GM18867 (cell line): Measurements from ENCODE around the gene KRT75.

Source experiments
- ATAC-seq: cut with Tn5 transposase; IDR thresholded peaks from one replicate; pipeline ENCODE4 v1.9.1; 2021; ENCODE audit warnings: mild to moderate bottlenecking, moderate library complexity; ENCODE audit not compliant: unreplicated experiment

The KRT75 gene

DNA sequence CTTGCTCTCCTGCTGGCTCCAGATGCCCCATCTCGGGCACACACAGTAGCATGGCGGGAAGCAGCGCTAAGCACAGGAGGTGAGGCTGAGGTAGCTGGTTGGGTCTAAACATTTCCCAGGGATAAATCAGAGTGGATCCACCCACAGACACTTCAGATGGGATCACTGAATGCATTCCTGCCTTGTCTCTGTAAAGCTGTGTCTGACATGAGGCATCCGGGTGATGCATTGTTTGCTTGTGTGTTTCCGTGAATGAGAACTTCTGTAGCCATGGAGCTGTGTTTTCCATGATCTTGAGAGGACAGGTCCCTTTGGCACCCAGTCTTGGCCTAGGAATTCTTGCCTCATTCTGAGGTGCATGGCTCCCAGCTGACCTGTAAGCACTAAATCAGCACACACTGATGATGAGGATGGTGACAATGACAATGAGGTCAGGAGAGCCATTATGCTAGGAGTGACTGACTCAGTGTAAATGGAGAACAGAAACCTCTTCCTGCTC lies 6.7 kb upstream of the KRT75 start:
- no peak for ATAC-seq

GRCh38 chr12:52439845-52440244 lies 5.7 kb upstream of the KRT75 start:
- ATAC-seq, result no peak

DNA sequence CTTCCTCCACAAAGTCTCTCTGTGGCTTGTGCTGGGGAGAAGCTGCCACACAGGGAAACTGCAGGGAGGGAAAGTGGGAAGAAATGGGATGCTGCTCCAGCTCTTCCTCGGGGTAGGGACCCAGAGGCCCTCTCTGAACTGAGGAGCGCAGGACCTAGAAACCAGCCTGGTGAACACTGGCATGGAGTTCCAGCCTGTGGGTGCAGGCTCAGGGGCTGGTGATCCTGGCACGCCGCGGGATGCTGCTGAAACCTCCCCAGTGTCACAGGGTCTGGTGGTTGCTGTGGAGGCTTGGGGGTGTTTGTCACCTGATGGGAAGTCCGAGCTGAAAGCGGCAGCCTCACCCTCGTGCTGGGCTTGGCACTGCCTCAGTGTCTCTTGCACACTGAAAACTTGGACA lies 5.2 kb upstream of the KRT75 start:
- no peak for ATAC-seq

DNA sequence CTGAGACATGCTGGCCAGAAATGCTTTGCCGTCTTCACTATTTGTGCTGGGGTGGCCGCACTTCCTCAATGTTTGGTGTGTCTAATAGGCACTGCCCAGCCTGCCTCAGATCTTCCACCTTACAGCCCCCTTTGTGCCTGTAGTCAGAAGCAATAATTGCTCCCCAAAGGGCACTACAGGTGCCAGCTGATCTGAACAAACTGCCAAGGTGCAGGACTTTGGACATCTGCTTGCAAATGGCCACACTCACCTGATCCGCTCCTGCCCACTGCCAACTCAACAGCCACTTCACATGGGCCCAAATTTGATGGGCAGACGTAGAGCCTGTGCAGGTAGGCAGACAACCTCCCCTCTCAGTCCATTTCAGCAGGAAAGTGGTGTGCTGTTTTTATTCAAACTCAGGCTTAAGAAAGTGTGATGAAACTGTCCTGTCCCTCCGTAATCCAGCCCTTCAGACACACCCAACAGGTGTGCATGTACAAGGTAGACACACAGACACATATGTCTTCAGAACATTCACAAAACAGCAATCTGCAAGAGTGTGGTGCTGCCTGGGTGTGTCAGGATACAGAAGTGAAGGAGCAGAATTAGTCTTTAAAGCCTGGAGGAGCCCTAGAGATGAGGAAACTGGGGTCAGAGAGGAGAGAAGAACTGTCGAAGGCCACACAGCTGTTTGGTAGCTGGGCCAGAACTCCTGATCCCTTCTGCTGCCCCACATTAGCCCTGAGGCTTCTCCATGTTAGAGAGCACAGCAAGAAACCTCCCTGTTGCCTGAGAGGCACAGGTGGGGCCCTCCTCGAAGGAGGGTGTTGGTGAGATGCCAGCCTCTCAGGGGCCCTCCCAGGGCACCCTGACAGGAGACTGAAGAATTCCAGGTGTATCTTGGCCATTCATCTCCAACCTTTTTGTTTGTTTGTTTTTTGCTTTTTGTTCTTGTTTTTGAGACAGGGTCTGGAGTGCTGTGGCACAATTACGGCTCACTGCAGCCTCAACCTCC lies 4.4 kb upstream of the KRT75 start:
- no peak for ATAC-seq

GRCh38 chr12:52437508-52437907 lies 3.3 kb upstream of the KRT75 start:
- ATAC-seq, result no peak

DNA sequence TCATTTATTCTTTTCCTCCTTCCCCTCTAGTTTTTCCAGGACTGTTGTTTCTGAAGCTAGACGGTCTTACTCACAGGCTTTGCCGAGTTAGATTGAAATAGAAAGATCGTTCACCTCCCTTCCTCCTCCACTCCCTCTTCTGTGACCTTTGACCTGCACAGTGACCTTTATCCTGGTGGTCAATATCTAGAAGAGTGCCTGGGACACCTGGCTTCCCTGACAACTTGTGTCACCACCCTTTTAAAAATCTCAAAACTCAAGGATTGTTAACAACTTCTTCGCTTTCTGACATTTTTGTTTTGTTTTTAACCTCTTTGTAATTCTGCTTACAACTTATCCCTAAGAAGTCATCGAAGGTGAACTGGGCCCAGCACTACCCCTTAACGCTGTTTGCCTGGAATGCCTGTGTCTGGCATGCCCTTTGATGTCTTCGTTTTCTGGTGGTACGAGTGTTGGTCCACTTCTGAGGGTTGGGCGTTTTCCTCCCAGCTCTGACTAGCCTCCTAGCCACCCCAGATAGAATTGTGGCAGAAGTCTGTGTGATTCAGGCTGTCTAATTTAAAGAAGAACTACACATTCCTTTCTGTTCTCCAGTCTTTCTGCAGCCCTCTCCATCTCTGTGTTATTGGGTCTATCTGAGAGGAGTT lies 2.8 kb upstream of the KRT75 start:
- ATAC-seq, result no peak

GRCh38 chr12:52436000-52436827 lies 2.0 kb upstream of the KRT75 start:
- no peak for ATAC-seq

- ATAC-seq, result no peak
These were observed 1.5 kb upstream of the KRT75 start for GRCh38 chr12:52435659-52435999.

DNA sequence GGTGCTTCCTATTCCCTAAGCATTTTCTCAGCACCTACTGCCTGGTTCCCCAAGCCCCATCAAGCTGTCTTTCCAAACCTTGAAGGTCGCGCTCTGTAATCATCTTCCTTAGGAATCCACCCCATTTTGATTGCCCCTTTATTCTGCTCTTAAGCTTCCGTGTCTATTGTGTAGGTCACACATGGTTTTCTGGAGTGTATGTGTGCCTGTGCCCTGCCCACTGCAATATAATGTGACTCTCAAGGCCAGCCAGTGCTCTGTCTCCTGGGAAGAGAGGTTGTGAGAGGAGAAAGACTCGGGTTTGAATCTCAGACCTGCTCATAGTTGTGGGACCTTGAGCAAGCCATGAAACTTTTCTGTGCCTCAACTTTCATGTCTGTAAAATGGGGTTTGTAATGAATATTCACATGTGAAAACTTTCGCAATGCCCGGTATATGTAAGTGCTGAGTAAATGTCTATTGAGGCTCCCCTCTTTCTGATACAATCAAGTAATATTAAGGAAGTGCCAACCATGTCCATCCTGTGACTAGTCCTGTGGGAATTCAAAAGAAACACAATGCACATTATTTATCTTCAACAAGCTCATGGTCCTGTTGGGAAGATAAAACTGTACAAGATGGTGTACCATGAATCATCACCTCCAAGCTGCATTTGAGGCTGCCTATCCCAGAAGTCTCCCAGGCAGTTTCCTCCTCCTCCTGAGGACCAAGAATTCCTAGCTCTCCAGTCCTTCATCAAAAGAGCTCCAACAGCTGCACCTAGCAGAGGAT lies 774 bp upstream of the KRT75 start:
- ATAC-seq, result no peak

DNA sequence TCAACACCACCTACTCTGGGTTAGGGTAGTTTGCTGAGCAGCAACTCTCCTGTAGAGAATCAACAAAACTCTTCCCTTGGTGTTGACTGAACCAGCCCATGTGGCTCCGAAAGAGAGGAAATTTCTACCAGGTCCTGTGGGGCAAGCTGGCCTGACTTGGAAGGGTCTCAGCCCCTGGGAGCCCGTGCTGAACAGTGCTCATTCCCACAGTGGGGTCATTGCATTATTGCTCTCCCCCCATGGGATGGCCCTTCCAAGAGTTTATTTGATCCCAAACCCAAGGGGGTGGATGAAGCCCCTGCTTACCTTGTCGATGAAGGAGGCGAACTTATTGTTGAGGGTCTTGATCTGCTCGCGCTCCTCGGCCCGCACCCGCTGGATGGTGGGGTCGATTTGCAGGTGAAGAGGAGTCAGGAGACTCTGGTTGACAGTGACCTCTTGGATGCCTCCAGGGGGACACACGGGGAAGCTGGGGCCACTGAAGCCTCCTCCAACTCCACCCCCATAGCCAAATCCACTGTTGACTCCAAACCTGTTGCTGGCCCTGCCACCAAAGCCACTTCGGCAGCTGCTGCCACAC lies 580 bp downstream of the KRT75 start:
- ATAC-seq, result no peak

- no peak for ATAC-seq
These were observed 1.5 kb downstream of the KRT75 start for GRCh38 chr12:52432559-52433207.

GRCh38 chr12:52428121-52428520 lies 6.0 kb downstream of the KRT75 start:
- ATAC-seq, result no peak

- ATAC-seq, result no peak
These were observed 7.1 kb downstream of the KRT75 start for GRCh38 chr12:52427083-52427482.

DNA sequence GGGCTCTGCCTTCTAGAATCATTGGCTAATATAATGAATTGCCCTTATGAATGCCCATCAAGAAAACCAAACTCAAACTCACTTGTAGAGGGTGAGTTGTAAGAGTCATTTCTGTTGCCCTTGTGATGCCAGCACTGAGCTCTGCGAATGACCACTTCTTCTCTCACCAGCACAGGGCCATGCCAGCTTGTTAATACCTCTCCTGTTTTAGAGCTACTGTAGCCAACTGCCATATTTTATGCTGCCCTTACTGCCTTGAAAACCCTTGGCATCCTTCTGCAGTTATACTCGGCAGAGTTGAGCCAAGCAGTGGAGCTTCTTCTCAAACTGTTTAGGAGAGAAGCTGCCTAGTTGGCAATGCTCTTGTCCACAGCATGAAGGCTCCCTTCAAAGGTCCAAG lies 8.1 kb downstream of the KRT75 start:
- no peak for ATAC-seq

- ATAC-seq, result no peak
These were observed 8.7 kb downstream of the KRT75 start for GRCh38 chr12:52425466-52425865.

DNA sequence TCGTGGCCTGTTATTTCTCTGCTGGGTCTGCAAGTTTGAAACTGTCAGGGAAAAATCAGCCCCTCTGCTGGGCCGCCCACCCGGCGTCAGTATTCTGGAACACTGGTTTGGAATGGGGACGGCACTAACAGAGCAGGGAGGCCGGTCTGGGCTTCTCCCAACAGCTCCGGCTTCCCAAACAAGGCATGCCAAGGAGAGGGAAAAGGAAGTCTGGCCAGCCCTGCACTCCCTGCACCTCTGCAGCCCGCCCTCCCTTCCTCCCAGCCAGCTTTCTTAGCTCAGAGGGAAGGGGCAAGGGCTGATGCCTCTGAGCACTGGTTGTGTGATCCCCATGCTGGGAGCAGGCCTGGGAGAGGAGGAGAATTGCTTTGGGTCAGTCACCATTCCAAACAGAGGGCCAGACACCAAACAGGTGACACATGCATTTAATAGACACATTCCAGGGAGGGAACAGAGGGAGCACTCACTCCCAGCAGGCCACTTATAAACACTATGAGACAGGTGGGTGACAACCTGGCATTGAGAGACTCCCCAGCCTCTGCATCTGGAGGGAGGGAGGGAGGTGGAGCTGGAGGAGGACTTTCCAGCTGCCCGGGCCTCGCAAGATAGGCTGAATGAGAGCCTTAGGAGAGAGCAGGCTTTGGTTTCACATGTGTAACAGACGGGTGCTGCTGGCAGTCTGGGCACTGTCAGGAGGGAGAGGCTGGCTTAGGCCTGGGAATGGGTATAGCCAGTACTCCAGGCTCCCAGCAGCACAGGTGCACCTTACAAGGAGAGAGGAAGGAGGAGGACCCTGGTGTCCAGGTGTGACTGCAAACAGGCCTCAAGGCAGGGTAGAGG lies 10.3 kb downstream of the KRT75 start:
- no peak for ATAC-seq

- ATAC-seq, result no peak
These were observed 11.1 kb downstream of the KRT75 start for GRCh38 chr12:52423035-52423434.

DNA sequence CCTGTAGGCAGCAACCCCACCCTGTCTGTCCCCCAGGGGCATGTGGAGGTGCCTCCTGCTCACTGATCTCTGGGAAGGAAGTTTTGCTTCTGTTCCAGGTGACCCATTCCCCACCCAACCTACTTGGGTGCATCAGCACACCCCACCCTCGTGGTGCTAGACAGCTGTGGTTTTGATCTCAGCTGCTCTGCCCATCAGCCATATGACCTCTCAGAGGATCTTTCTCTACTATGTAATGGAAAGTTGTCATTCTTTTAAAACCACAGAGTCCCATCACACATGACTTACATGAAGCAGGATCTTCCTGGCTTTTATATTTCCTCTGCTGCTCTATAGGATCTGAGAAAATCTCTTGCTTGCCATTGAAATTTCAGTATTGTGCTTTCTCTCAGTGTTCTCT lies 14.5 kb downstream of the KRT75 start:
- no peak for ATAC-seq
